ENCODE measurements around the gene SAMM50.

The SAMM50 gene

GRCh38 chr22:43988960-43989359 is 33.7 kb downstream of the SAMM50 start:
- TF ChIP-seq CTCF (IDR thresholded peaks at IDR 0.05; ENCODE audit: extremely low read depth, missing control alignments), result no peak
- no peak for DNase-seq (ENCODE audit: low spot score)

DNA sequence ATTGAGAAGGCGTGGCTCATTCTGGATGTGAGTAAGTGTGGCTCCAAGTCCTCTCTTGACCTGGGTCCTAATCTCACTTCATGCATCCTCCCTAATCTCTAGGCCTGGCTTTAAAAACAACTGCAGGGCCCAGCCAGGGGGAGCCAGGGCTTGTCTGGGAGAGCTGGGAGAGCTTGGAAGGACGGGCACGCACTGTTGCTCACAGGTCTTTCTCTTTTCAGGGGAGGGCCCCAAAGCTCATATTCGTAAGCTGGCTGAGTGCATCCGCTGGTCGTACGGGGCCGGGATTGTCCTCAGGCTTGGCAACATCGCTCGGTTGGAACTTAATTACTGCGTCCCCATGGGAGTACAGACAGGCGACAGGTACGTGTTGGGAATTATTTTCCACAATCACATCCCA is 34.8 kb downstream of the SAMM50 start:
- DNase-seq (ENCODE audit: low spot score), result no peak
- TF ChIP-seq CTCF (IDR thresholded peaks at IDR 0.05; ENCODE audit: extremely low read depth, missing control alignments), result no peak

DNA sequence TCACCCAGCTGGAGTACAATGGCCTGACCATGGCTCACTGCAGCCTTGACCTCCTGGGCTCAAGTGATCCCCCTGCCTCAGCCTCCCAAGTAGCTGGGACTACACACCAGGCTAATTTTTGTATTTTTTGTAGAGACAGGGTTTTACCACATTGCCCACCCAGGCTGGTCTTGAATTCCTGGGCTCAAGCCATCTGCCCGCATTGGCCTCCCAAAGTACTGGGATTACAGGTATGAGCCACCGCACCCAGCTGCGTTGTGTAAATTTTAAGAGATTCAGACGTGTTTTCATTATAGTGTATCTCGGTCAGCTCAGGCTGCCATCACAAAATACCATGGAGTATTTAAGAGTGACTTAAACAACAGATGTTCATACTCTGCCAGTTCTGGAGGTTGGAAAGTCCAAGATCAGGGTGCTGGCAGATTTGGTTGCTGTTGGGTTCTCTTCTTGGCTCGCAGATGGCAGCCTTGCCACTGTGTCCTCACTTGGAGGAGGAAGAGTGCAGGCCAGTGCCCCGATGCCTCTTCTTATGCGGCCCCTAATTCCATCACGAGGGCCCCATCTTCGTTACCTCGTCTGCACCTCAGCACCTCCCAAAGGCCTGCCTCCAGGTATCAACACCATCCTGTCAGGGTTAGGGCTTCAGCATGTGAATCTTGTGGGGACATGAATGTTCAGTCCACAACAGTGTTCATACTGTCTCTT is 36.2 kb downstream of the SAMM50 start:
- no peak for DNase-seq (ENCODE audit: low spot score)
- no peak for TF ChIP-seq CTCF (IDR thresholded peaks at IDR 0.05; ENCODE audit: extremely low read depth, missing control alignments)

DNA sequence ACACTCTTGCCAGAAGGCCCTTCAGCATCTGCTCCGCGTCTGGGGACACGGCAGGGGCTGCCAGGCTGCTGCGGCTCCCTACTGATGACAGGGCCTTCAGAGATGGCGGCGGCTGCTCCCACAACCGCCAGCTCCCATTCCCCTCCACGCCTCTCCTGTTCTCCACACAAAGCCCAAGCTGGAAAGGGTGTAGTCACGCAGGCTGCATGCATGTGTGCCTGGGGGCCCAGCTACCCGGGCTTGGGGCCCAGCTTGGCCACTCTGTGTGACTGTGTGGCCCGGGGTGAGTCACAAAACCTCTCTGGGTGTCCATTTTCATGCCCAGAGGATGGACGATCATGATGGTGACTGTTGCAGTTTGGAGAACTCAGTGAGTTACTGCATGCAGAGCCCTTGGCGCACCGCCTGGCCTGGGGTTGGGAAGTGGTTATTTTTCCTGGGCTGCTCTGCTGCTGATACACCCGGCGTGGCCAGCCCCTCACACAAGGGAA is 37.1 kb downstream of the SAMM50 start:
- no peak for TF ChIP-seq CTCF (IDR thresholded peaks at IDR 0.05; ENCODE audit: extremely low read depth, missing control alignments)
- no peak for DNase-seq (ENCODE audit: low spot score)

DNA sequence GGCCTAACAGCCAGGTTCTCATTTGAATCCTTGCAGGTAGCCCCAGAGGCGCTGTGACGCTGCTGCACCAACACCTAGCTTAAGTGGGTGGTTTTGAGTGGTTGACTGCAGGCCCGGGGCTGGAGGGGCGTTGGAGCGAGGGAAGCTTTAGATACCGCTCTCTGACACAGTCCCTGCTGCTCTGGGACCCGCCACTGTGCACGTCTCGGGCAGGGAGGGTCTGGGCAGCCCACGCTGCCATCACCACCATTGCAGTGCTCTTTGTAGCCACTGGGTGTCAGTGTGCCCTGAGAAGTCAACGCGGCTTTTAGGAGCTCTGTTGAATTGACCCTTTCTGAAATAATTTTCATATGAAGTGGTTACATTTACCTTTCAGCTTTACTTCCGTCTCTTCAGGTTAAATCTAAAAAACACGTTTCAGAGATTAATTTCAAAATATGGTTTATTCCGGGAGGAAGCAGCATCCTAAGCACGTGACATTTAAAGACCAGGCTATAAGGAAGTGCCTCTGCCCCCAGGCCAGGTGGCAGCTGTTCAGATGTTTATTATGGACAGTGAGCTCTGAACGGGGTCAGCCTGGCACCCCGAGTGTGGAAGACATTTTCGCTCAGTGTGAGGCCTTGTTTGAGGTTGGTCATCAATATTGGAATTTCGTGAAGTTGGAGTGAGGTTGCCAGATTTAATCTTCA is 38.0 kb downstream of the SAMM50 start:
- peak; percentile 82 for TF ChIP-seq CTCF (IDR thresholded peaks at IDR 0.05; ENCODE audit: extremely low read depth, missing control alignments)
- DNase-seq (ENCODE audit: low spot score), result peak; percentile 77

- no peak for DNase-seq (ENCODE audit: low spot score)
Observed at GRCh38 chr22:43994006-43994405, 38.8 kb downstream of the SAMM50 start.

More at GRCh38 chr22:43994006-43994405, 38.8 kb downstream of the SAMM50 start:
- no peak for TF ChIP-seq CTCF (IDR thresholded peaks at IDR 0.05; ENCODE audit: extremely low read depth, missing control alignments)
